Ovary (tissue), 3 donors: ENCODE measurements around the gene LHFPL6.

Experiments used
- EP300 ChIP-seq: sonication (generic); formaldehyde crosslinking; IDR thresholded peaks from one replicate; pipeline ENCODE4 v1.6.1; 2017; ENCODE audit warnings: antibody characterized with exemption
- POLR2A ChIP-seq: fragments of 450-650 bp; IDR thresholded peaks from one replicate; pipeline ENCODE4 v1.6.1; 2017; ENCODE audit warnings: antibody characterized with exemption, mild to moderate bottlenecking, moderate library complexity
- TF ChIP-seq, protein P1 (sequence below), 3 donors: fragments of 450-650 bp in 2 of 3; fragments of 200-600 bp in 1 of 3; IDR thresholded peaks; one replicate each; pipeline versions ENCODE4 v1.5.1 to v1.8.0; 2016 to 2022; ENCODE audit warnings: antibody characterized with exemption in 3 of 3, mild to moderate bottlenecking in 1 of 3
- donor health status: DM: no; HTN: no; CAD: no.

DNA sequence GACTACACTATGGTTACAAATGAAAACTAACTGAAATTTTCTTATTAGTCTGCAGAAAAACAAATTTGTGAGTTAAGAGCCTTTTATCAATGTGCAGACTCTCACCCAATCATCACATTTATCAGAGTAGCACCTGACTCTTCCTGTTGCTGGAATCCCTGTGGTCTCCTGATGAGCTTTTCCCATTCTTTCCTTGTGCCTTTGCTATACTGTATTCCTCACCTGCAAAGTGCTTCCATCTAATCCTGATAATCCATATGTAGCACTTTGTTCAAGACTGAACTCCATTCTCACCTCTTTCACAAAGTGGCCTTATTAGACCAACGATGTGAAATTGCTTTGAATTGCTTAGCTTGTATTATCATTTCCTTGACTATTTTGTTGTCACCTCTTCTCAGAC is 225.3 kb downstream of the LHFPL6 start:
- TF ChIP-seq, protein P1, sequence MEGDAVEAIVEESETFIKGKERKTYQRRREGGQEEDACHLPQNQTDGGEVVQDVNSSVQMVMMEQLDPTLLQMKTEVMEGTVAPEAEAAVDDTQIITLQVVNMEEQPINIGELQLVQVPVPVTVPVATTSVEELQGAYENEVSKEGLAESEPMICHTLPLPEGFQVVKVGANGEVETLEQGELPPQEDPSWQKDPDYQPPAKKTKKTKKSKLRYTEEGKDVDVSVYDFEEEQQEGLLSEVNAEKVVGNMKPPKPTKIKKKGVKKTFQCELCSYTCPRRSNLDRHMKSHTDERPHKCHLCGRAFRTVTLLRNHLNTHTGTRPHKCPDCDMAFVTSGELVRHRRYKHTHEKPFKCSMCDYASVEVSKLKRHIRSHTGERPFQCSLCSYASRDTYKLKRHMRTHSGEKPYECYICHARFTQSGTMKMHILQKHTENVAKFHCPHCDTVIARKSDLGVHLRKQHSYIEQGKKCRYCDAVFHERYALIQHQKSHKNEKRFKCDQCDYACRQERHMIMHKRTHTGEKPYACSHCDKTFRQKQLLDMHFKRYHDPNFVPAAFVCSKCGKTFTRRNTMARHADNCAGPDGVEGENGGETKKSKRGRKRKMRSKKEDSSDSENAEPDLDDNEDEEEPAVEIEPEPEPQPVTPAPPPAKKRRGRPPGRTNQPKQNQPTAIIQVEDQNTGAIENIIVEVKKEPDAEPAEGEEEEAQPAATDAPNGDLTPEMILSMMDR (IDR thresholded peaks at IDR 0.05) = no peak
- TF ChIP-seq POLR2A (no peak), EP300 (no peak)
